K562 (cell line): ENCODE measurements around the gene ZFP3. TPM values are rescaled to one million over a fixed set of nuclear protein-coding genes. Genes with fewer than 3 reads are reported as not detected.

Experiments used
- CAMTA2 ChIP-seq: fragments of 250-450 bp; sonication (Bioruptor Pico); conservative IDR thresholded peaks from 2 replicates; pipeline ENCODE4 v1.5.1; 2022
- NCOR1 ChIP-seq: fragments of 450-650 bp; IDR thresholded peaks from 2 replicates; pipeline ENCODE4 v1.6.1; 2016; ENCODE audit warnings: mild to moderate bottlenecking, moderate library complexity
- NFYB ChIP-seq: IDR thresholded peaks from 2 replicates; pipeline ENCODE4 v1.6.1; 2011; ENCODE audit warnings: mild to moderate bottlenecking, moderate library complexity; ENCODE audit not compliant: insufficient read length; ENCODE audit errors: extremely low read depth
- polyA plus RNA-seq, 8 experiments: library from polyadenylated mRNA; depleted of rRNA in 4 of 8; stranded (reverse) in 5 of 8; unstranded in 3 of 8; fragments of >200 nt; fragmentation: Nextera tagmentation in 2 of 8; fragmentation: Illumina TruSeq in 1 of 8; extraction: Ambion mirVana in 2 of 8; extraction: Trizol in 1 of 8; gene quantifications; 2 replicates each; pipeline versions ENCODE4 v1.2.1 to v1.2.3, GENCODE V29; 2011 to 2014; ENCODE audit warnings: inconsistent platforms in 1 of 8, missing spikeins in 1 of 8
- total RNA-seq, 7 experiments: library from RNA; depleted of rRNA in 6 of 7; stranded (reverse); fragments of >200 nt in 6 of 7; fragmentation: Illumina TruSeq in 2 of 7; extraction: Trizol in 2 of 7; gene quantifications; 2 replicates each; pipeline versions ENCODE4 v1.2.1 to v1.2.3, GENCODE V29; 2011 to 2021; ENCODE audit warnings: low replicate concordance in 1 of 7
- TF ChIP-seq, protein P1 (sequence below): fragments of 200-600 bp; sonication (generic); IDR thresholded peaks from one replicate; pipeline ENCODE4 v1.6.1; 2012; ENCODE audit warnings: mild to moderate bottlenecking, low read depth, low read length, inconsistent platforms

Gene ZFP3
- total and polyA plus RNA-seq, 9 of the 15 experiments (the other 6 are each of a cell fraction or from before 2014, with no cell fraction given): 0.04 TPM; not detected in 8

DNA sequence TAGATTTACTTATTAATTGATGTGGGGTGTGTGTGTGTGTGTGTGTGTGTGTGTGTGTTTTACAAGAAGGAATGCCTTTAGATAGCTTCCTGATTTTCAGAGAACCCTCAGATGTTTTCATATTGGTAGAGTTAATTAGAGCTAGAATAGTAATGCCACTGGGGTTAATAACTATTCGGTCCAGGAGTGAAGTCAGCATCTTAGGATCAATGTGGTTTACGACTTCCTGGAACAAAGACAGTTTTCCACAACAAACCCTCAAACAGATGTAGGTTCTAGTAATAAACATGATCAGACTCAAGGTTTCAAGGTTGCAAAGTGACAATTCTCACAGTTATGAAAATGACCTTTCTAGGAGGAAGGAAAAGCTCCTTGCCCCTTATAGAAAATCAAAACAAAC, 30.8 kb upstream of the ZFP3 start (continued):
- TF ChIP-seq, protein P1, sequence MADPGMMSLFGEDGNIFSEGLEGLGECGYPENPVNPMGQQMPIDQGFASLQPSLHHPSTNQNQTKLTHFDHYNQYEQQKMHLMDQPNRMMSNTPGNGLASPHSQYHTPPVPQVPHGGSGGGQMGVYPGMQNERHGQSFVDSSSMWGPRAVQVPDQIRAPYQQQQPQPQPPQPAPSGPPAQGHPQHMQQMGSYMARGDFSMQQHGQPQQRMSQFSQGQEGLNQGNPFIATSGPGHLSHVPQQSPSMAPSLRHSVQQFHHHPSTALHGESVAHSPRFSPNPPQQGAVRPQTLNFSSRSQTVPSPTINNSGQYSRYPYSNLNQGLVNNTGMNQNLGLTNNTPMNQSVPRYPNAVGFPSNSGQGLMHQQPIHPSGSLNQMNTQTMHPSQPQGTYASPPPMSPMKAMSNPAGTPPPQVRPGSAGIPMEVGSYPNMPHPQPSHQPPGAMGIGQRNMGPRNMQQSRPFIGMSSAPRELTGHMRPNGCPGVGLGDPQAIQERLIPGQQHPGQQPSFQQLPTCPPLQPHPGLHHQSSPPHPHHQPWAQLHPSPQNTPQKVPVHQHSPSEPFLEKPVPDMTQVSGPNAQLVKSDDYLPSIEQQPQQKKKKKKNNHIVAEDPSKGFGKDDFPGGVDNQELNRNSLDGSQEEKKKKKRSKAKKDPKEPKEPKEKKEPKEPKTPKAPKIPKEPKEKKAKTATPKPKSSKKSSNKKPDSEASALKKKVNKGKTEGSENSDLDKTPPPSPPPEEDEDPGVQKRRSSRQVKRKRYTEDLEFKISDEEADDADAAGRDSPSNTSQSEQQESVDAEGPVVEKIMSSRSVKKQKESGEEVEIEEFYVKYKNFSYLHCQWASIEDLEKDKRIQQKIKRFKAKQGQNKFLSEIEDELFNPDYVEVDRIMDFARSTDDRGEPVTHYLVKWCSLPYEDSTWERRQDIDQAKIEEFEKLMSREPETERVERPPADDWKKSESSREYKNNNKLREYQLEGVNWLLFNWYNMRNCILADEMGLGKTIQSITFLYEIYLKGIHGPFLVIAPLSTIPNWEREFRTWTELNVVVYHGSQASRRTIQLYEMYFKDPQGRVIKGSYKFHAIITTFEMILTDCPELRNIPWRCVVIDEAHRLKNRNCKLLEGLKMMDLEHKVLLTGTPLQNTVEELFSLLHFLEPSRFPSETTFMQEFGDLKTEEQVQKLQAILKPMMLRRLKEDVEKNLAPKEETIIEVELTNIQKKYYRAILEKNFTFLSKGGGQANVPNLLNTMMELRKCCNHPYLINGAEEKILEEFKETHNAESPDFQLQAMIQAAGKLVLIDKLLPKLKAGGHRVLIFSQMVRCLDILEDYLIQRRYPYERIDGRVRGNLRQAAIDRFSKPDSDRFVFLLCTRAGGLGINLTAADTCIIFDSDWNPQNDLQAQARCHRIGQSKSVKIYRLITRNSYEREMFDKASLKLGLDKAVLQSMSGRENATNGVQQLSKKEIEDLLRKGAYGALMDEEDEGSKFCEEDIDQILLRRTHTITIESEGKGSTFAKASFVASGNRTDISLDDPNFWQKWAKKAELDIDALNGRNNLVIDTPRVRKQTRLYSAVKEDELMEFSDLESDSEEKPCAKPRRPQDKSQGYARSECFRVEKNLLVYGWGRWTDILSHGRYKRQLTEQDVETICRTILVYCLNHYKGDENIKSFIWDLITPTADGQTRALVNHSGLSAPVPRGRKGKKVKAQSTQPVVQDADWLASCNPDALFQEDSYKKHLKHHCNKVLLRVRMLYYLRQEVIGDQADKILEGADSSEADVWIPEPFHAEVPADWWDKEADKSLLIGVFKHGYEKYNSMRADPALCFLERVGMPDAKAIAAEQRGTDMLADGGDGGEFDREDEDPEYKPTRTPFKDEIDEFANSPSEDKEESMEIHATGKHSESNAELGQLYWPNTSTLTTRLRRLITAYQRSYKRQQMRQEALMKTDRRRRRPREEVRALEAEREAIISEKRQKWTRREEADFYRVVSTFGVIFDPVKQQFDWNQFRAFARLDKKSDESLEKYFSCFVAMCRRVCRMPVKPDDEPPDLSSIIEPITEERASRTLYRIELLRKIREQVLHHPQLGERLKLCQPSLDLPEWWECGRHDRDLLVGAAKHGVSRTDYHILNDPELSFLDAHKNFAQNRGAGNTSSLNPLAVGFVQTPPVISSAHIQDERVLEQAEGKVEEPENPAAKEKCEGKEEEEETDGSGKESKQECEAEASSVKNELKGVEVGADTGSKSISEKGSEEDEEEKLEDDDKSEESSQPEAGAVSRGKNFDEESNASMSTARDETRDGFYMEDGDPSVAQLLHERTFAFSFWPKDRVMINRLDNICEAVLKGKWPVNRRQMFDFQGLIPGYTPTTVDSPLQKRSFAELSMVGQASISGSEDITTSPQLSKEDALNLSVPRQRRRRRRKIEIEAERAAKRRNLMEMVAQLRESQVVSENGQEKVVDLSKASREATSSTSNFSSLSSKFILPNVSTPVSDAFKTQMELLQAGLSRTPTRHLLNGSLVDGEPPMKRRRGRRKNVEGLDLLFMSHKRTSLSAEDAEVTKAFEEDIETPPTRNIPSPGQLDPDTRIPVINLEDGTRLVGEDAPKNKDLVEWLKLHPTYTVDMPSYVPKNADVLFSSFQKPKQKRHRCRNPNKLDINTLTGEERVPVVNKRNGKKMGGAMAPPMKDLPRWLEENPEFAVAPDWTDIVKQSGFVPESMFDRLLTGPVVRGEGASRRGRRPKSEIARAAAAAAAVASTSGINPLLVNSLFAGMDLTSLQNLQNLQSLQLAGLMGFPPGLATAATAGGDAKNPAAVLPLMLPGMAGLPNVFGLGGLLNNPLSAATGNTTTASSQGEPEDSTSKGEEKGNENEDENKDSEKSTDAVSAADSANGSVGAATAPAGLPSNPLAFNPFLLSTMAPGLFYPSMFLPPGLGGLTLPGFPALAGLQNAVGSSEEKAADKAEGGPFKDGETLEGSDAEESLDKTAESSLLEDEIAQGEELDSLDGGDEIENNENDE: no peak
- TF ChIP-seq NFYB: no peak
- no peak for TF ChIP-seq NCOR1
- TF ChIP-seq CAMTA2 (CRISPR knock-in tag): no peak
- TF ChIP-seq, all 486 proteins: peak for 0
